GM04504 (cell line): Measurements from ENCODE around the gene PROSER3.
"Not testable (repeated sequence)": the region's sequence is repeated elsewhere in the genome, so short reads cannot be mapped to it uniquely, and the experiment has no call there.

ENCODE experiments used
- DNase-seq: peaks from one replicate; pipeline ENCODE4 v3.0.0-alpha.2; 2012; ENCODE audit warnings: low read depth

Gene PROSER3

GRCh38 chr19:35755131-35755549 lies 2.8 kb upstream of the PROSER3 start:
- no peak for DNase-seq

GRCh38 chr19:35755550-35756376 lies 2.2 kb upstream of the PROSER3 start:
- no peak for DNase-seq

- no peak for DNase-seq
Measured at GRCh38 chr19:35756377-35757230, 1.4 kb upstream of the PROSER3 start, which contains the start of gene HSPB6. Gene HSPB6, minus strand, starts transcription at chr19:35757029. Its CDS starts 21 bp downstream, at chr19:35757008.

- DNase-seq: peak; percentile 77
Measured at GRCh38 chr19:35757231-35757748, 686 bp upstream of the PROSER3 start.

GRCh38 chr19:35759697-35760096 lies 1.7 kb downstream of the PROSER3 start:
- no peak for DNase-seq

GRCh38 chr19:35760711-35761349 lies 2.9 kb downstream of the PROSER3 start:
- DNase-seq: no peak

GRCh38 chr19:35764432-35765315 lies 6.7 kb downstream of the PROSER3 start:
- no peak for DNase-seq

GRCh38 chr19:35766571-35767104 lies 8.7 kb downstream of the PROSER3 start:
- no peak for DNase-seq

- DNase-seq: no peak
Measured at GRCh38 chr19:35767288-35768081, 9.5 kb downstream of the PROSER3 start.

- DNase-seq: no peak
Measured at GRCh38 chr19:35768082-35768421, 10.1 kb downstream of the PROSER3 start.

- not testable (repeated sequence) for DNase-seq
Measured at GRCh38 chr19:35772362-35772761, 14.4 kb downstream of the PROSER3 start.

GRCh38 chr19:35773020-35773806 lies 15.2 kb downstream of the PROSER3 start:
- no peak for DNase-seq

- DNase-seq: no peak
Measured at GRCh38 chr19:35774274-35775045, 16.5 kb downstream of the PROSER3 start.

- no peak for DNase-seq
Measured at GRCh38 chr19:35775046-35775297, 17.0 kb downstream of the PROSER3 start.

- peak; percentile 92 for DNase-seq
Measured at GRCh38 chr19:35775298-35776101, 17.5 kb downstream of the PROSER3 start, which contains the start of gene ARHGAP33. Gene ARHGAP33, plus strand, starts transcription at chr19:35775564. Its CDS starts 95 bp downstream, at chr19:35775659.

- DNase-seq: no peak
Measured at GRCh38 chr19:35776102-35776788, 18.3 kb downstream of the PROSER3 start.
